SHP77 (cell line): ENCODE measurements around the gene SEMA4D.
"Not testable (repeated sequence)": the region's sequence is repeated elsewhere in the genome, so short reads cannot be mapped to it uniquely, and the experiment has no call there.

Experiments
- DNase-seq, 2 experiments: peaks; one replicate each; lab custom pipeline; 2025; lab: John Stamatoyannopoulos, UW

The SEMA4D gene

DNA sequence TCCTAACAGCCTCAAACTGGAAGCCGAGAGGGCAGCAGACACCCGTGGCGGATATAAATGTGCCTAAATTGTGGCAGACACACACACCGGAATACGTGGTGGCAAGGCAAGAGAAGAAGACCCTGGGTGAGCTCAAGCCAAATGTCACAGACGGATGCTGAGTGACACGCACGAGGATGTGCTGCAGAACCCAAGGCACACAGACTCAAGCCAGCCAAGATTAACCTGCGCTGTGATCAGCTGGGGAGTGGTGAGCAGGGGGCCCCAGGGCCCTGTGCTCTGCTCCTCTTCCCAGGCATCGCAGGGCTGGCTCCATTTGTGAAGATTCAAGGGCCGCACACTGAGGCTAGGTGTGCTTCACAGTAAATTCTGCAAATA is 16.4 kb downstream of the SEMA4D start:
- no peak for DNase-seq

DNA sequence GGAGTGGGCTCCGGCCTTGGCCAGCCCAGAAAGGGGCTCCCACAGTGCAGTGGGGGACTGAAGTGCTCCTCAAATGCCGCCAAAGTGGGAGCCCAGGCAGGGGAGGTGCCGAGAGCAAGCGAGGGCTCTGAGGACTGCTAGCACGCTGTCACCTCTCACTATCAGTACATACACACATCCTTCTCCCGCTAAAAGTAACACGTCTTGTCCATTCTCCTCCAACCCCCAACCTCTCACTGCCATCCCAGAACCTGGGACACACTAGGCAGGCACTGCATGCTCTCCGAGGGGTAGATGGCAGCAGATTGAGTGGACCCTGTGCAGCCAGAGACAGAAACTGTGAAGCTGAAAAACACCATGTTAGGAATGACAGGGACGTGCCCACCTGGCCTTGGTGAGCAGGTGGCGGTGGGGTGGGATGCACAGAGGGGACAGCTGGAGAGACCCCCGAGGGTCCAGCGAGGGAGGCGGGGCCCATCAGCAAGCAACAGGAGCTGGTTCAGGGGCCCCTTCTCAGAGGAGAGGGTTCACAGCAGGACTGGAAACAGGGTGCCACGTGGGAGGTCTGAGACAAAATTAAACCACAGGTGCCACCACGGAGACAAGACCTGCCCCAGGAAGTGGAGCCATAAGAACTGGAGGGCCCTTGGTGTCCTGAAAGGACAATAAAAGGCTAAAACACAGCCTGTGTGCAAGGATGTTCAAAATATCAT is 16.9 kb downstream of the SEMA4D start:
- DNase-seq, result no peak

GRCh38 chr9:89480372-89480771 is 17.5 kb downstream of the SEMA4D start:
- not testable (repeated sequence) for DNase-seq

DNA sequence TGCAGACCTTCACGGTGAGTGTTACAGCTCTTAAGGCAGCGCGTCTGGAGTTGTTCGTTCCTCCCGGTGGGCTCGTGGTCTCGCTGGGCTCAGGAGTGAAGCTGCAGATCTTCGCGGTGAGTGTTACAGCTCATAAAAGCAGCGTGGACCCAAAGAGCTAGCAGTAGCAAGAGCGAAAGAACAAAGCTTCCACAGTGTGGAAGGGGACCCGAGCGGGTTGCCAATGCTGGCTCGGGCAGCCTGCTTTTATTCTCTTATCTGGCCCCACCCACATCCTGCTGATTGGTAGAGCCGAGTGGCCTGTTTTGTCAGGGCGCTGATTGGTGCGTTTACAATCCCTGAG is 18.3 kb downstream of the SEMA4D start:
- DNase-seq, result not testable (repeated sequence)

DNA sequence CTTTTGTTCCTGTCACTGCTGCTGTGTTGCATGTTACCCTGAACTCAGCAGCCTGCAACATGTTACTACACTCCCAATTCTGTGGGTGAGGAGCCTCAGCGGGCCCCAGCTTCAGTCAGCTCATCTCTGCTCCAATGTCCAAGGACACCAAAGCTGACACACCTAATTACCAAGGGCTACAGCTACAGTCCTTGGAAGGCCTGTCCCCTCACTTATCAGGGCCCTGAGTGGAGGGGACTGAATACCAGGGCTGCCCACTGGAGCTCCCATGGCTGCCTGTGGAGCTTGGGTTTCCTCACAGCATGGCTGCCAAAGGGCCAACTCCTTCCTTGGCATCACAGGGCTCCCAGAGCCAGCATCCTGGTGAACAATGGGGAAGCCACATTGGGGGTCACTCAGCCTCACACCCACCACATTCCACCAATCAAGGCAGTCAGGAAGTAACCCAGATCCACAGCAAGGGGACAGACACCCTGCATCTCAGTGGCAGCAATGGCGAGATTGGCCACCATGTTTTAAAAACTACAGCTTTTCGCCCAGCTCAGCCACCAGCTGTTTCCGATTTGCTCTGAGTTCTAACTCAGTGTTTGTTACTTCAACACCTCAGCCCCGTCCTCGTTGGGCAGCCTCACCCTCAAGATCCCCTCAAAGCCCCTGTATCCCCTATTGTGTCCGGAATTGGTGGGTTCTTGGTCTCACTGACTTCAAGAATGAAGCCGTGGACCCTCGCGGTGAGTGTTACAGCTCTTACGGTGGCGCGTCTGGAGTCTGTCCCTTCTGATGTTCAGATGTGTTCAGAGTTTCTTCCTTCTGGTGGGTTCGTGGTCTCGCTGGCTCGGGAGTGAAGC is 18.9 kb downstream of the SEMA4D start:
- DNase-seq, result no peak

GRCh38 chr9:89477811-89478630 is 19.9 kb downstream of the SEMA4D start:
- no peak for DNase-seq

- no peak for DNase-seq
These were observed 20.5 kb downstream of the SEMA4D start for GRCh38 chr9:89477384-89477783.

DNA sequence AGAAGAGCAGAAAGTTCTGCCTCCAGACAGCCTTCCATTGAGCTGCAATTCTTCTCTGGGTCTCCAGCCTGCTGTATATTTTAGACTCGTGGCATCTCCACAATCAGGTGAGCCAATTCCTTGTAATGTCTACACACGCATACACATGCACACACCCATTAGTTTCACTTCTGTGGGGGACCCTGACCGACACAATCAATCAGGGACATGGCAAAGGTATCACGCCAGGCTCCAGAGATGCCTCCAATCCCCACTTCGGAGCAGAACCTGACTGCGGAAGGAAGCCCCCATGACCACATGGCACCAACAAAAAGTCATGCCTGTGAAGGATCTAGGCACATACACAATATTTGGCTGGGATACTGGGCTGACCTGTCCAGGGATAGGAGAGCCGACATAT is 21.4 kb downstream of the SEMA4D start:
- DNase-seq, result no peak

DNA sequence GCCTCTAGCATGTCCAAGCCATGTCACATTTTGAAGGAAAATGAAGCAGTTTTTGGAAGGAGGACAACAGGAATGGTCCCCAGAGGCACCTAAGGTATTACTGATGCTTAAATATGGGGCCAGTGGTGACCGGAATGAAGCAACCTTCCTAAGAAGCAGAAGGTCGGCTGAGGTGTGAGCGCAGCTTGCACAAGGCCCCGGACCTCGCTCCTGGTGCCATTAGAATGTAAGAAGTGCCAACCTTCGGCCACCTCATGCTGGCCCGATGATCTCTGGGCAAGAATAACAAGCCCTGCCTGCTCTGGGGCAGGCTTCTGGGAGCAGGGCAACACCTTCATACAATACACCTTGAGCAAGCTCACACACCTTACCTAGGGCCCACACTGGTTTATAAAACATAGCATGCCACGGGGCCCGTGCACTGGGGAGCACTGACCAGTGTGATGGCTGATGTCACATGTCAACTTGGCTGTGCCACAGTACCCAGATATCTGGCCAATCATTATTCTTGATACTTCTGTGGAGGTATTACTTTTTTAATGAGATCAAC is 21.9 kb downstream of the SEMA4D start:
- no peak for DNase-seq

DNA sequence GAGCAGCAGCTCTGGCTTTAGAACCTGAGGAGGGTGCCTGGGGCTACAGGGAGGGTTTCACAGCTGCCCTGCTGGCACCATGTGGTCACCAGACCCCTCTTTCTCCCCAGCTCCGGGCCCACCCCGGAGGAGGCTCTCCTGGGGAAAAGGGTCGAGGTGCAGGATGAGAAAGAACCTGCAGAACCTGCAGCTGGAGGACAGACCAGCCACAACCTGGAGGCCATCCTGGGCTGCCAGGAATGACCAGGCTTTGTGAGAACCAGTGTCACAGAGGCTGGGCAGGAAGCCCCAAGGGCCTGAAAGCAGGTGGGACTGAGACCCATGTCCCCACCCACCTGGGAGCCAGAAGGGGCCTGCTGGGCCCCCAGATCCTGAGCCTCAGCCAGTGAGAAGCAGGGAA is 23.0 kb downstream of the SEMA4D start:
- DNase-seq, result no peak

- no peak for DNase-seq
These were observed 24.0 kb downstream of the SEMA4D start for GRCh38 chr9:89473762-89474469.

DNA sequence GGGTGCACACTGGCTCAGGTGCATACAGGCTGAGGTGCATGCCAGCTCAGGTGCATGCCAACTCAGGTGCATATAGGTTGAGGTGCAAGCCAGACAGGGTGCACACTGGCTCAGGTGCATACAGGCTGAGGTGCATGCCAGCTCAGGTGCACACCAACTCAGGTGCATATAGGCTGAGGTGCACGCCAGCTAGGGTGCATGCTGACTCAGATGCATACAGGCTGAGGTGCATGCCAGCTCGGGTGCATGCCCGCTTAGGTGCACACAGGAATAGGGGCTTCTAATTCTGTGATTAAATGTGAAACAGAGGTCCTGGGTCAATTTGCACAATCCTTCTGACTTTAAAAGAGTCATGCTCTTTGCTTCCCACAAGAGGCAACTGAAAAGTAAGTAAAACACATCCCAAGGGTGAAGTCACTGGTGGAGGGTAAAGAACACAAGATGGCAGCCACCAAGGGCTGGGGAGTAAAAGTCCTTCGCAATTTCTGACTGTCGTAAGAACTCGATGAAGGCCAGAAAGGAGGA is 26.1 kb downstream of the SEMA4D start:
- DNase-seq, result not testable (repeated sequence)

- DNase-seq, result no peak
These were observed 26.5 kb downstream of the SEMA4D start for GRCh38 chr9:89471390-89471789.

- no peak for DNase-seq
These were observed 27.6 kb downstream of the SEMA4D start for GRCh38 chr9:89470224-89470839.

GRCh38 chr9:89469003-89469402 is 28.9 kb downstream of the SEMA4D start:
- DNase-seq, result no peak

DNA sequence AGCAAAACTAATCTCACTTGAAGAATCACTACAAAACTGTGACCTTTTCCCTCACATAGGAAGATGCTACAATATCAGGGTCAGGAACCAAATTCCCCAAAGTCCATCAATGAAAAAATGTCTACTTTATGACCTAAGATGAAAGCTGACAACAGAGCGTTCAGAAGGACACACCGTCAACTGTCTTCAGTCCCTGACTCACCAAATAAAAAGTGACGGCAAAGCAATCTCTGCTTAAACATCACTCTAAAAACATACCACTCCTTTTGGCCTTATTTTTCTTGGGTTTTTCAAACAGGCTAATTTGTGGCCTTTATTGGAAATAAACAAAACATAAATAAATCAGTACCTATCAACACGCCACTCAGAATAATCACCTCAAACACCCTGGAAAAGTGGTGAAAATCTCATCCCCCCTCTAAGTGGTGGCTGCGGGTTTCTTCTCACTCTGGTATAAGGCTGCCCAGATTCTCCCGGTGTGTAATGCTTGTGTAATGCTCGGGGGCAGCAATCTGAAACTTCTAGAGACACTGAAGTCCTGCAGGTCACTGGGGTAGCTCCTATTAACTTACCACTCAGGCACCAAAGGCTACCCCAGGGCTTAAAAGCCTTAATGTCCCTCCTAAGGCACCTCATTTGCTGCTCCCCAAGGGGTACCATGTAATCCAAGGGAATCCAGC is 29.5 kb downstream of the SEMA4D start:
- DNase-seq, result no peak

- no peak for DNase-seq
These were observed 30.7 kb downstream of the SEMA4D start for GRCh38 chr9:89467278-89467625.

GRCh38 chr9:89466451-89467277 is 31.2 kb downstream of the SEMA4D start:
- no peak for DNase-seq

- DNase-seq, result no peak
These were observed 32.1 kb downstream of the SEMA4D start for GRCh38 chr9:89465726-89466308.
